ENCODE data around the gene F7.

DNA sequence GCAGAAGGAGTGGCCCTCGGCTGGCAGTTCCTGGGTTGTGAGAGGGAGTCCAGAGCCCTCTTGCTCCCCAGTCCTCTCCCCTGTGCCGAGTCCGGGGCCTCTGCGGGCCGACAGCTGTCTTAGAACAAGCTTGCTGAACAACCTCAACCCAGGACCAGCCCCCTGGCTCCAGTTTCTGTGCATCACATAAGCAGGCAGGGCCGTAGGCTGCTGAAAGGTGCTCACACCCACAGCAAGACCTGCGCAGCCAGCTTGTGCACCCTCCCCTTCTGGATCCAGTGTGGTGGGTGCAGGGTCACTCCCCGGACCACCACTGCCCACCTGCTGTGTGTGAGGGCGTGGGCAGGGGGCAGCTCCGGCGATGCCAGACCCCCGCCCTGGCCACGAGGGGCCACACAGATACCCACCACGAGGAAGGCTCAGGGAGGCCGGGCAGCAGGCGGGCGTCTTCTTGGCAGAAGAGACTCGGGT is 25.2 kb upstream of the F7 start:
- TF ChIP-seq, protein P1, sequence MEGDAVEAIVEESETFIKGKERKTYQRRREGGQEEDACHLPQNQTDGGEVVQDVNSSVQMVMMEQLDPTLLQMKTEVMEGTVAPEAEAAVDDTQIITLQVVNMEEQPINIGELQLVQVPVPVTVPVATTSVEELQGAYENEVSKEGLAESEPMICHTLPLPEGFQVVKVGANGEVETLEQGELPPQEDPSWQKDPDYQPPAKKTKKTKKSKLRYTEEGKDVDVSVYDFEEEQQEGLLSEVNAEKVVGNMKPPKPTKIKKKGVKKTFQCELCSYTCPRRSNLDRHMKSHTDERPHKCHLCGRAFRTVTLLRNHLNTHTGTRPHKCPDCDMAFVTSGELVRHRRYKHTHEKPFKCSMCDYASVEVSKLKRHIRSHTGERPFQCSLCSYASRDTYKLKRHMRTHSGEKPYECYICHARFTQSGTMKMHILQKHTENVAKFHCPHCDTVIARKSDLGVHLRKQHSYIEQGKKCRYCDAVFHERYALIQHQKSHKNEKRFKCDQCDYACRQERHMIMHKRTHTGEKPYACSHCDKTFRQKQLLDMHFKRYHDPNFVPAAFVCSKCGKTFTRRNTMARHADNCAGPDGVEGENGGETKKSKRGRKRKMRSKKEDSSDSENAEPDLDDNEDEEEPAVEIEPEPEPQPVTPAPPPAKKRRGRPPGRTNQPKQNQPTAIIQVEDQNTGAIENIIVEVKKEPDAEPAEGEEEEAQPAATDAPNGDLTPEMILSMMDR (IDR thresholded peaks at IDR 0.05), result no peak
- TF ChIP-seq, protein P2, sequence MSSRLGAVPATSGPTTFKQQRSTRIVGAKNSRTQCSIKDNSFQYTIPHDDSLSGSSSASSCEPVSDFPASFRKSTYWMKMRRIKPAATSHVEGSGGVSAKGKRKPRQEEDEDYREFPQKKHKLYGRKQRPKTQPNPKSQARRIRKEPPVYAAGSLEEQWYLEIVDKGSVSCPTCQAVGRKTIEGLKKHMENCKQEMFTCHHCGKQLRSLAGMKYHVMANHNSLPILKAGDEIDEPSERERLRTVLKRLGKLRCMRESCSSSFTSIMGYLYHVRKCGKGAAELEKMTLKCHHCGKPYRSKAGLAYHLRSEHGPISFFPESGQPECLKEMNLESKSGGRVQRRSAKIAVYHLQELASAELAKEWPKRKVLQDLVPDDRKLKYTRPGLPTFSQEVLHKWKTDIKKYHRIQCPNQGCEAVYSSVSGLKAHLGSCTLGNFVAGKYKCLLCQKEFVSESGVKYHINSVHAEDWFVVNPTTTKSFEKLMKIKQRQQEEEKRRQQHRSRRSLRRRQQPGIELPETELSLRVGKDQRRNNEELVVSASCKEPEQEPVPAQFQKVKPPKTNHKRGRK (CRISPR knock-in tag; IDR thresholded peaks at IDR 0.05; ENCODE audit: borderline replicate concordance), result no peak
- TF ChIP-seq, protein P3, sequence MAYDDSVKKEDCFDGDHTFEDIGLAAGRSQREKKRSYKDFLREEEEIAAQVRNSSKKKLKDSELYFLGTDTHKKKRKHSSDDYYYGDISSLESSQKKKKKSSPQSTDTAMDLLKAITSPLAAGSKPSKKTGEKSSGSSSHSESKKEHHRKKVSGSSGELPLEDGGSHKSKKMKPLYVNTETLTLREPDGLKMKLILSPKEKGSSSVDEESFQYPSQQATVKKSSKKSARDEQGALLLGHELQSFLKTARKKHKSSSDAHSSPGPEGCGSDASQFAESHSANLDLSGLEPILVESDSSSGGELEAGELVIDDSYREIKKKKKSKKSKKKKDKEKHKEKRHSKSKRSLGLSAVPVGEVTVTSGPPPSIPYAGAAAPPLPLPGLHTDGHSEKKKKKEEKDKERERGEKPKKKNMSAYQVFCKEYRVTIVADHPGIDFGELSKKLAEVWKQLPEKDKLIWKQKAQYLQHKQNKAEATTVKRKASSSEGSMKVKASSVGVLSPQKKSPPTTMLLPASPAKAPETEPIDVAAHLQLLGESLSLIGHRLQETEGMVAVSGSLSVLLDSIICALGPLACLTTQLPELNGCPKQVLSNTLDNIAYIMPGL (CRISPR knock-in tag; IDR thresholded peaks at IDR 0.05), result no peak
- TF ChIP-seq, protein P4, sequence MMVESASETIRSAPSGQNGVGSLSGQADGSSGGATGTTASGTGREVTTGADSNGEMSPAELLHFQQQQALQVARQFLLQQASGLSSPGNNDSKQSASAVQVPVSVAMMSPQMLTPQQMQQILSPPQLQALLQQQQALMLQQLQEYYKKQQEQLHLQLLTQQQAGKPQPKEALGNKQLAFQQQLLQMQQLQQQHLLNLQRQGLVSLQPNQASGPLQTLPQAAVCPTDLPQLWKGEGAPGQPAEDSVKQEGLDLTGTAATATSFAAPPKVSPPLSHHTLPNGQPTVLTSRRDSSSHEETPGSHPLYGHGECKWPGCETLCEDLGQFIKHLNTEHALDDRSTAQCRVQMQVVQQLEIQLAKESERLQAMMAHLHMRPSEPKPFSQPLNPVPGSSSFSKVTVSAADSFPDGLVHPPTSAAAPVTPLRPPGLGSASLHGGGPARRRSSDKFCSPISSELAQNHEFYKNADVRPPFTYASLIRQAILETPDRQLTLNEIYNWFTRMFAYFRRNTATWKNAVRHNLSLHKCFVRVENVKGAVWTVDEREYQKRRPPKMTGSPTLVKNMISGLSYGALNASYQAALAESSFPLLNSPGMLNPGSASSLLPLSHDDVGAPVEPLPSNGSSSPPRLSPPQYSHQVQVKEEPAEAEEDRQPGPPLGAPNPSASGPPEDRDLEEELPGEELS (CRISPR knock-in tag; IDR thresholded peaks at IDR 0.05), result no peak
- TF ChIP-seq, protein P5, sequence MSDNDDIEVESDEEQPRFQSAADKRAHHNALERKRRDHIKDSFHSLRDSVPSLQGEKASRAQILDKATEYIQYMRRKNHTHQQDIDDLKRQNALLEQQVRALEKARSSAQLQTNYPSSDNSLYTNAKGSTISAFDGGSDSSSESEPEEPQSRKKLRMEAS (CRISPR knock-in tag; IDR thresholded peaks at IDR 0.05), result no peak
- TF ChIP-seq, protein P6, sequence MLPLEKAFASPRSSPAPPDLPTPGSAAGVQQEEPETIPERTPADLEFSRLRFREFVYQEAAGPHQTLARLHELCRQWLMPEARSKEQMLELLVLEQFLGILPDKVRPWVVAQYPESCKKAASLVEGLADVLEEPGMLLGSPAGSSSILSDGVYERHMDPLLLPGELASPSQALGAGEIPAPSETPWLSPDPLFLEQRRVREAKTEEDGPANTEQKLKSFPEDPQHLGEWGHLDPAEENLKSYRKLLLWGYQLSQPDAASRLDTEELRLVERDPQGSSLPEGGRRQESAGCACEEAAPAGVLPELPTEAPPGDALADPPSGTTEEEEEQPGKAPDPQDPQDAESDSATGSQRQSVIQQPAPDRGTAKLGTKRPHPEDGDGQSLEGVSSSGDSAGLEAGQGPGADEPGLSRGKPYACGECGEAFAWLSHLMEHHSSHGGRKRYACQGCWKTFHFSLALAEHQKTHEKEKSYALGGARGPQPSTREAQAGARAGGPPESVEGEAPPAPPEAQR (CRISPR knock-in tag; IDR thresholded peaks at IDR 0.05), result no peak

Measured in WTC11 (cell line).